ENCODE results near the gene CTTNBP2. TPM values are rescaled to one million over a fixed set of nuclear protein-coding genes. Genes with fewer than 3 reads are reported as not detected.

CTTNBP2 gene
- total and polyA plus RNA-seq, 2 of the 13 experiments (the other 11 are each of a cell fraction or from before 2014, with no cell fraction given), result not detected

DNA sequence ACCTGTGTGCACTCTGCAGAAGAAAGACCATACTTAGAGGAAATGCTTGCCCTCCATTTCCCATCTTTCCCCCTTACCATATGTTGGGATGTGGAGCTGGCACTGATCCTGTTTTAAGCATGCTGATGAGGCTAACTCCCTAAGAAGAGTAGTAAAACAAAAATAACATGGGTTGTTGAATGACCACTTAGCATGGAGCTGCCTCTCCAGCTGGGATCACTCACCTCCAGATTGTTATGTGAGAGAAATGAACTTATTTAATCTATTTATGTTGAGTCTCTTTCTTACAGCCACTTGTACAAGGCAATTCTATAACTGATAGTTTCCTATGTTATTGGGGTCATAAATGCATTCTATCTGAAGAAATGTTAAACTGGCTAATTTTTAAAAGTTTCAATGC lies 17.0 kb downstream of the CTTNBP2 start (continued):
- TF ChIP-seq, protein P1, sequence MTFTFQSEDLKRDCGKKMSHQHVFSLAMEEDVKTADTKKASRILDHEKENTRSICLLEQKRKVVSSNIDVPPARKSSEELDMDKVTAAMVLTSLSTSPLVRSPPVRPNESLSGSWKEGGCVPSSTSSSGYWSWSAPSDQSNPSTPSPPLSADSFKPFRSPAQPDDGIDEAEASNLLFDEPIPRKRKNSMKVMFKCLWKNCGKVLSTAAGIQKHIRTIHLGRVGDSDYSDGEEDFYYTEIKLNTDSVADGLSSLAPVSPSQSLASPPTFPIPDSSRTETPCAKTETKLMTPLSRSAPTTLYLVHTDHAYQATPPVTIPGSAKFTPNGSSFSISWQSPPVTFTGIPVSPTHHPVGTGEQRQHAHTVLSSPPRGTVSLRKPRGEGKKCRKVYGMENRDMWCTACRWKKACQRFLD (CRISPR knock-in tag; IDR thresholded peaks at IDR 0.05; ENCODE audit: borderline replicate concordance), result no peak

DNA sequence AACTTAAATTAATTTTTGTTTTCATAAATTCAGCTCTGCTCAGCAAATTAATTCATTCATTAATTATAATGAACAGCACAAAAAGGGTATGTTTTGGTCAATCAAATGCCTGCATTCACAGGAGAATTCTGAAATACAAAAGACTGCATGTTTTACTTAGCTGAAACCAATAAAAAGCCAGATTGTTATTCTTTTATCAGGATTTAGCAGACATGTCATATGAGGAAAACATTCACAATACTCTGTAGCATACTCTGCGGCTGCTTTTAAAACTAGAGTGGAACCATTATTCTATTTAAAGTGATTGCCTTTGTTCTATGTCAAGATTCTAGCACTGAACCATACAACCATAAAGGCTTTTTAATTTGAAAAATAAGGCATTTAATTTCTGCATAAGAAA lies 19.1 kb downstream of the CTTNBP2 start:
- DNase-seq (ENCODE audit: low spot score), result no peak
- no peaks in the 10 kb centered on the region for H3K4me1 ChIP-seq (ENCODE audit: insufficient read depth, low read length)
- H3K9me3 ChIP-seq (ENCODE audit: low read length), result no peaks in the 10 kb centered on the region
- no peaks in the 10 kb centered on the region for H3K36me3 ChIP-seq (replicated peaks in 1 of 2; ENCODE audit: control insufficient read depth in 1 of 2, insufficient read depth in 2 of 2, low read length in 2 of 2)
- no peak for ATAC-seq
- intact Hi-C loops (cut with micrococcal nuclease; ENCODE audit: unreplicated experiment), result no loop called here
- CTCF ChIA-PET (ENCODE audit: low intra/inter-chr PET ratio, low total read pairs), result no interaction called here
- no TSS peak for BruUV-seq (replicated peaks)
- WGBS (ENCODE audit: low lambda C conversion rate), result 35% methylated on average over 1 of the region's 1 CpG
- POLR2A ChIA-PET, result no interaction called here
- no peak overlapping the region for H3K4me3 ChIP-seq (replicated peaks in 1 of 3; ENCODE audit: insufficient read depth in 1 of 3, low read depth in 2 of 3, low read length in 3 of 3)
- H3K9ac ChIP-seq (ENCODE audit: insufficient read depth, low read depth, low read length), result no peak overlapping the region
- no peak for TF ChIP-seq ZSCAN20 (CRISPR knock-in tag; IDR thresholded peaks at IDR 0.05; ENCODE audit: borderline replicate concordance)
- no peak for TF ChIP-seq RFXANK (CRISPR knock-in tag; IDR thresholded peaks at IDR 0.05)
- TF ChIP-seq, protein P2, sequence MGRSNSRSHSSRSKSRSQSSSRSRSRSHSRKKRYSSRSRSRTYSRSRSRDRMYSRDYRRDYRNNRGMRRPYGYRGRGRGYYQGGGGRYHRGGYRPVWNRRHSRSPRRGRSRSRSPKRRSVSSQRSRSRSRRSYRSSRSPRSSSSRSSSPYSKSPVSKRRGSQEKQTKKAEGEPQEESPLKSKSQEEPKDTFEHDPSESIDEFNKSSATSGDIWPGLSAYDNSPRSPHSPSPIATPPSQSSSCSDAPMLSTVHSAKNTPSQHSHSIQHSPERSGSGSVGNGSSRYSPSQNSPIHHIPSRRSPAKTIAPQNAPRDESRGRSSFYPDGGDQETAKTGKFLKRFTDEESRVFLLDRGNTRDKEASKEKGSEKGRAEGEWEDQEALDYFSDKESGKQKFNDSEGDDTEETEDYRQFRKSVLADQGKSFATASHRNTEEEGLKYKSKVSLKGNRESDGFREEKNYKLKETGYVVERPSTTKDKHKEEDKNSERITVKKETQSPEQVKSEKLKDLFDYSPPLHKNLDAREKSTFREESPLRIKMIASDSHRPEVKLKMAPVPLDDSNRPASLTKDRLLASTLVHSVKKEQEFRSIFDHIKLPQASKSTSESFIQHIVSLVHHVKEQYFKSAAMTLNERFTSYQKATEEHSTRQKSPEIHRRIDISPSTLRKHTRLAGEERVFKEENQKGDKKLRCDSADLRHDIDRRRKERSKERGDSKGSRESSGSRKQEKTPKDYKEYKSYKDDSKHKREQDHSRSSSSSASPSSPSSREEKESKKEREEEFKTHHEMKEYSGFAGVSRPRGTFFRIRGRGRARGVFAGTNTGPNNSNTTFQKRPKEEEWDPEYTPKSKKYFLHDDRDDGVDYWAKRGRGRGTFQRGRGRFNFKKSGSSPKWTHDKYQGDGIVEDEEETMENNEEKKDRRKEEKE (IDR thresholded peaks at IDR 0.05), result no peak
- no peak for TF ChIP-seq ZNF772 (CRISPR knock-in tag; IDR thresholded peaks at IDR 0.05)
- TF ChIP-seq, protein P3, sequence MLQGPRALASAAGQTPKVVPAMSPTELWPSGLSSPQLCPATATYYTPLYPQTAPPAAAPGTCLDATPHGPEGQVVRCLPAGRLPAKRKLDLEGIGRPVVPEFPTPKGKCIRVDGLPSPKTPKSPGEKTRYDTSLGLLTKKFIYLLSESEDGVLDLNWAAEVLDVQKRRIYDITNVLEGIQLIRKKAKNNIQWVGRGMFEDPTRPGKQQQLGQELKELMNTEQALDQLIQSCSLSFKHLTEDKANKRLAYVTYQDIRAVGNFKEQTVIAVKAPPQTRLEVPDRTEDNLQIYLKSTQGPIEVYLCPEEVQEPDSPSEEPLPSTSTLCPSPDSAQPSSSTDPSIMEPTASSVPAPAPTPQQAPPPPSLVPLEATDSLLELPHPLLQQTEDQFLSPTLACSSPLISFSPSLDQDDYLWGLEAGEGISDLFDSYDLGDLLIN (CRISPR knock-in tag; IDR thresholded peaks at IDR 0.05; ENCODE audit: borderline replicate concordance), result no peak
- no peak for TF ChIP-seq DMAP1 (CRISPR knock-in tag; IDR thresholded peaks at IDR 0.05)
- TF ChIP-seq NFIB (CRISPR knock-in tag; IDR thresholded peaks at IDR 0.05; ENCODE audit: borderline replicate concordance), result no peak
- no peak for TF ChIP-seq PRPF4 (IDR thresholded peaks at IDR 0.05; ENCODE audit: low read depth, low read length, poor library complexity, severe bottlenecking)
- TF ChIP-seq MTF2 (CRISPR knock-in tag; IDR thresholded peaks at IDR 0.05; ENCODE audit: borderline replicate concordance), result no peak
- TF ChIP-seq, protein P4, sequence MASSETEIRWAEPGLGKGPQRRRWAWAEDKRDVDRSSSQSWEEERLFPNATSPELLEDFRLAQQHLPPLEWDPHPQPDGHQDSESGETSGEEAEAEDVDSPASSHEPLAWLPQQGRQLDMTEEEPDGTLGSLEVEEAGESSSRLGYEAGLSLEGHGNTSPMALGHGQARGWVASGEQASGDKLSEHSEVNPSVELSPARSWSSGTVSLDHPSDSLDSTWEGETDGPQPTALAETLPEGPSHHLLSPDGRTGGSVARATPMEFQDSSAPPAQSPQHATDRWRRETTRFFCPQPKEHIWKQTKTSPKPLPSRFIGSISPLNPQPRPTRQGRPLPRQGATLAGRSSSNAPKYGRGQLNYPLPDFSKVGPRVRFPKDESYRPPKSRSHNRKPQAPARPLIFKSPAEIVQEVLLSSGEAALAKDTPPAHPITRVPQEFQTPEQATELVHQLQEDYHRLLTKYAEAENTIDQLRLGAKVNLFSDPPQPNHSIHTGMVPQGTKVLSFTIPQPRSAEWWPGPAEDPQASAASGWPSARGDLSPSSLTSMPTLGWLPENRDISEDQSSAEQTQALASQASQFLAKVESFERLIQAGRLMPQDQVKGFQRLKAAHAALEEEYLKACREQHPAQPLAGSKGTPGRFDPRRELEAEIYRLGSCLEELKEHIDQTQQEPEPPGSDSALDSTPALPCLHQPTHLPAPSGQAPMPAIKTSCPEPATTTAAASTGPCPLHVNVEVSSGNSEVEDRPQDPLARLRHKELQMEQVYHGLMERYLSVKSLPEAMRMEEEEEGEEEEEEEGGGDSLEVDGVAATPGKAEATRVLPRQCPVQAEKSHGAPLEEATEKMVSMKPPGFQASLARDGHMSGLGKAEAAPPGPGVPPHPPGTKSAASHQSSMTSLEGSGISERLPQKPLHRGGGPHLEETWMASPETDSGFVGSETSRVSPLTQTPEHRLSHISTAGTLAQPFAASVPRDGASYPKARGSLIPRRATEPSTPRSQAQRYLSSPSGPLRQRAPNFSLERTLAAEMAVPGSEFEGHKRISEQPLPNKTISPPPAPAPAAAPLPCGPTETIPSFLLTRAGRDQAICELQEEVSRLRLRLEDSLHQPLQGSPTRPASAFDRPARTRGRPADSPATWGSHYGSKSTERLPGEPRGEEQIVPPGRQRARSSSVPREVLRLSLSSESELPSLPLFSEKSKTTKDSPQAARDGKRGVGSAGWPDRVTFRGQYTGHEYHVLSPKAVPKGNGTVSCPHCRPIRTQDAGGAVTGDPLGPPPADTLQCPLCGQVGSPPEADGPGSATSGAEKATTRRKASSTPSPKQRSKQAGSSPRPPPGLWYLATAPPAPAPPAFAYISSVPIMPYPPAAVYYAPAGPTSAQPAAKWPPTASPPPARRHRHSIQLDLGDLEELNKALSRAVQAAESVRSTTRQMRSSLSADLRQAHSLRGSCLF (CRISPR knock-in tag; IDR thresholded peaks at IDR 0.05; ENCODE audit: borderline replicate concordance), result no peak
- no peak overlapping the region for H2AFZ ChIP-seq (ENCODE audit: low read length)
- FAIRE-seq, result no peak
- H3K27ac ChIP-seq (ENCODE audit: extremely low read length, insufficient read depth, low read length), result no peak overlapping the region
- no peaks in the 10 kb centered on the region for H3K79me2 ChIP-seq (ENCODE audit: insufficient read depth, low read length)
- in situ Hi-C loops (cut with HindIII; ENCODE audit: extremely low pct_ligation_motif_present, low pct_unique_long_range_greater_than_20kb), result no loop called here
- H4K20me1 ChIP-seq (ENCODE audit: insufficient read depth, low read length), result no peaks in the 10 kb centered on the region
- no peak overlapping the region for H3K4me2 ChIP-seq (ENCODE audit: low read depth, low read length)
- no peaks in the 10 kb centered on the region for H3K27me3 ChIP-seq (ENCODE audit: control insufficient read depth in 1 of 2, insufficient read depth in 2 of 2, low read length in 2 of 2)

Data from HepG2 (cell line).